ENCODE results near the gene SRP14. TPM values are rescaled to one million over a fixed set of nuclear protein-coding genes. Genes with fewer than 3 reads are reported as not detected.
"Not testable (repeated sequence)": the region's sequence is repeated elsewhere in the genome, so short reads cannot be mapped to it uniquely, and the experiment has no call there.

Gene SRP14
- total and polyA plus RNA-seq, 7 donors = 304 to 467 (median 342) TPM

DNA sequence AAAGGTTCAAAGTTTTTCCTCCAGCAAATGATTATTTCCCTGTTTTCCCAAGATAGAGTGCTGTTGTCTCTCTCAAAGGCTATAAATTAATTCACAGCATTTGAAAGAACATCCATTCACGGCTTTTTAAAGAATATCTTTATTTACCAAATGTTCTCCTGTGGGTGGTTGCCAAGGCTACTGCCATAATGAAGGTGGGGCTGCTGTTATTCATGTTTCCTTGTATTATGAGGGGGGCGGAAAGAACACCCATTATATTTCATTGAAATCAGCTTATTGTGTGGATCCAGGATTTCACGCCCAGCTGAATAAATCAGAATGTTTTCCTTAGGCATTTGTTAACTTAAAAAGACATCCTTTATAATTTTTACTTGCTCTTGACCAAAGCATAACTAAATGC, 10.1 kb downstream of the SRP14 start:
- H3K4me3 ChIP-seq = no peak overlapping the region
- intact Hi-C loops (cut with DNase I) = no loop called here
- H3K4me1 ChIP-seq = no peaks in the 10 kb centered on the region
- peaks cover 12 to 97% (median 38%) of the 10 kb centered on the region in 4 donors for H3K36me3 ChIP-seq
- no peak for DNase-seq
- H3K9me3 ChIP-seq = no peaks in the 10 kb centered on the region
- H3K27me3 ChIP-seq = no peaks in the 10 kb centered on the region
- TF ChIP-seq POLR2AphosphoS5 (IDR thresholded peaks at IDR 0.05) = no peak
- TF ChIP-seq EP300 (IDR thresholded peaks at IDR 0.05) = no peak
- no peak for TF ChIP-seq POLR2A (IDR thresholded peaks at IDR 0.05)
- TF ChIP-seq CTCF (IDR thresholded peaks at IDR 0.05) = no peak
- WGBS, 2 donors = 30 to 65% methylated on average over 3 of the region's 3 CpGs
- H3K27ac ChIP-seq = peak overlapping the region in 2 of 4 donors; percentile 16 to 29

GRCh38 chr15:40028193-40028592, 10.8 kb downstream of the SRP14 start:
- peaks cover 7 to 97% (median 32%) of the 10 kb centered on the region in 4 donors for H3K36me3 ChIP-seq

DNA sequence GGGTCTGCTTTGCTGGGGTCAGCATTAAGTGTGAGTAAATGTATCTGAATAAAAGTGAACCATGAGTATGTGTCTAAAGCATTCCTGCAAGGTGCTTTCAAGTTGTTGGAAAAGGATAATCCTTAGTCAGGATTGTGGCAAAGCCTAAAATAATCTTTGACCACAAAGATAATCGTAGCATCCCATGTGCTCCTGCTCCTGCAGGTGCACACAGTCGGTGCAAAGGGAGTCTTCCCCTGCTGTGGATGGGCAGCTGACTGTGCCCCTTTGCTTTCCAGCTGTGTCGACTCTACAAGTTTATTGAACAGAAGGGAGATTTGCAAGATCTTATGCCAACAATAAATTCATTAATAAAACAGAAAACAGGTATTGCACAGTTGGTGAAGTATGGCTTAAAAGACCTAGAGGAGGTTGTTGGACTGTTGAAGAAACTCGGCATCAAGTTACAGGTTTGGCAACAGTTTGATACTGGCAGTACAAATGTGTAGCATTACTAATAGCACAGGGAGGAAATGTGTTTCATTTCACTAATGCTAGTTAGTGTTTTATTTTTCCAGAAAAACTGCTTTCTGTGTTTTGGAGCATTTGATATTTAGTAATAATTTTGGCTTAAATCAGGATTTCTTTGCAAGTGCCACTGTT, 22.6 kb downstream of the SRP14 start:
- H3K4me1 ChIP-seq = no peaks in the 10 kb centered on the region
- H3K27me3 ChIP-seq = no peaks in the 10 kb centered on the region
- no peak for TF ChIP-seq POLR2A (IDR thresholded peaks at IDR 0.05)
- TF ChIP-seq POLR2AphosphoS5 (IDR thresholded peaks at IDR 0.05) = no peak
- no peak for TF ChIP-seq EP300 (IDR thresholded peaks at IDR 0.05)
- no peak for TF ChIP-seq CTCF (IDR thresholded peaks at IDR 0.05)
- DNase-seq = no peak
- intact Hi-C loops (cut with DNase I) = no loop called here
- no peak overlapping the region for H3K27ac ChIP-seq
- WGBS, 2 donors = 86 to 96% methylated on average over 4 of the region's 4 CpGs
- no peak overlapping the region for H3K4me3 ChIP-seq
- H3K36me3 ChIP-seq = peaks cover 8 to 97% (median 50%) of the 10 kb centered on the region in 4 donors
- H3K9me3 ChIP-seq = peaks cover 0 to 8% (median 0%) of the 10 kb centered on the region in 4 donors

More at GRCh38 chr15:40028193-40028592, 10.8 kb downstream of the SRP14 start:
- DNase-seq = no peak
- Histone ChIP-seq H3K4me3 (no peak overlapping the region), H3K4me1 (no peaks in the 10 kb centered on the region), H3K9me3 (no peaks in the 10 kb centered on the region), H3K27ac (peak overlapping the region in 2 of 4 donors; percentile 16 to 29), H3K27me3 (no peaks in the 10 kb centered on the region)
- no peak for TF ChIP-seq POLR2A (IDR thresholded peaks at IDR 0.05)
- no peak for TF ChIP-seq POLR2AphosphoS5 (IDR thresholded peaks at IDR 0.05)
- TF ChIP-seq CTCF (IDR thresholded peaks at IDR 0.05) = no peak
- no peak for TF ChIP-seq EP300 (IDR thresholded peaks at IDR 0.05)
- WGBS, 2 donors = 91 to 94% methylated on average over 3 of the region's 3 CpGs
- intact Hi-C loops (cut with DNase I) = no loop called here

DNA sequence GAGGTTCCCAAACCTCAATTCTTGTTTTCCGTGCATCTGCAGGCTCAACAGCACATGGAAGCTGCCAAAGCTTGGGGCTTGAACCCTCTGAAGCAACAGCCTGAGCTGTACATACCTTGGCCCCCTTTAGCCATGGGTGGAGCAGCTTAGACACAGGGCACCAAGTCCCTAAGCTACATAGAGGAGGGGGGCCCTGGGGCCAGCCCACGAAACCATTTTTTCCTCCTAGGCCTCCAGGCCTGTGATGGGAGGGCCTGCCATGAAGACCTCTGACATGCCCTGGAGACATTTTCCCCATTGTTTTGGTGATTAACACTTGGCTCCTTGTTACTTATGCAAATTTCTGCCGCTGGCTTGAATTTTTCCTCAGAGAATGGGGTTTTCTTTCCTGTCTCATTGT, 24.6 kb downstream of the SRP14 start:
- H3K27ac ChIP-seq = no peak overlapping the region
- H3K9me3 ChIP-seq = peaks cover 0 to 8% (median 0%) of the 10 kb centered on the region in 4 donors
- WGBS, 2 donors = 95 to 96% methylated on average over 3 of the region's 3 CpGs
- DNase-seq = no peak
- intact Hi-C loops (cut with DNase I) = no loop called here
- no peak for TF ChIP-seq POLR2AphosphoS5 (IDR thresholded peaks at IDR 0.05)
- no peak for TF ChIP-seq POLR2A (IDR thresholded peaks at IDR 0.05)
- no peak for TF ChIP-seq CTCF (IDR thresholded peaks at IDR 0.05)
- TF ChIP-seq EP300 (IDR thresholded peaks at IDR 0.05) = no peak
- H3K36me3 ChIP-seq = peaks cover 0 to 97% (median 39%) of the 10 kb centered on the region in 4 donors
- no peak overlapping the region for H3K4me3 ChIP-seq
- no peaks in the 10 kb centered on the region for H3K4me1 ChIP-seq
- H3K27me3 ChIP-seq = no peaks in the 10 kb centered on the region

DNA sequence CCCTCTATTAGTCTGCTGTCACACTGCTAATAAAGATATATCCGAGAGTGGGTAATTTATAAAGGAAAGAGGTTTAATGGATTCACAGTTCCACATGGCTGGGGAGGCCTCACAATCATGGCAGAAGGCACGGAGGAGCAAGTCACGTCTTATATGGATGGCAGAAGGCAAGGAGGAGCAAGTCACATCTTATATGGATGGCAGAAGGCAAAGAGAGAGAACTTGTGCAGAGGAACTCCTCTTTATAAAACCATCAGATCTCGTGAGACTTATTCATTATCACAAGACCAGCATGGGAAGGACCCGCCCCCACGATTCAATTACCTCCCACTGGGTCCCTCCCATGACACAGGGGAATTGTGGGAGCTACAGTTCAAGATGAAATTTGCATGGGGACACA, 25.6 kb downstream of the SRP14 start:
- DNase-seq; H3K27me3 ChIP-seq; H3K4me3 ChIP-seq; intact Hi-C loops (cut with DNase I); H3K4me1 ChIP-seq; H3K9me3 ChIP-seq; H3K27ac ChIP-seq: not testable (repeated sequence)
- peaks cover 0 to 97% (median 43%) of the 10 kb centered on the region in 4 donors for H3K36me3 ChIP-seq
- 96% methylated on average over 6 of the region's 6 CpGs for WGBS, 2 donors

Measured in sigmoid colon (tissue), 7 donors.